ENCODE measurements around the gene PLXNB2.
"Not testable (repeated sequence)": the region's sequence is repeated elsewhere in the genome, so short reads cannot be mapped to it uniquely, and the experiment has no call there.

The PLXNB2 gene

GRCh38 chr22:50325444-50326224 is 18.2 kb upstream of the PLXNB2 start:
- no peak for DNase-seq

GRCh38 chr22:50323900-50324299 is 16.5 kb upstream of the PLXNB2 start:
- DNase-seq: no peak

GRCh38 chr22:50322382-50323104 is 15.1 kb upstream of the PLXNB2 start:
- DNase-seq: not testable (repeated sequence)

- DNase-seq: no peak
Observed at GRCh38 chr22:50320671-50321325, 13.4 kb upstream of the PLXNB2 start.

GRCh38 chr22:50320116-50320515 is 12.7 kb upstream of the PLXNB2 start:
- no peak for DNase-seq

GRCh38 chr22:50319503-50319951 is 12.1 kb upstream of the PLXNB2 start:
- no peak for DNase-seq

GRCh38 chr22:50318698-50319411 is 11.4 kb upstream of the PLXNB2 start:
- peak; percentile 54 for DNase-seq

GRCh38 chr22:50318356-50318697 is 10.9 kb upstream of the PLXNB2 start:
- DNase-seq: no peak

- no peak for DNase-seq
Observed at GRCh38 chr22:50317674-50318073, 10.2 kb upstream of the PLXNB2 start.

GRCh38 chr22:50317178-50317577 is 9.7 kb upstream of the PLXNB2 start:
- DNase-seq: no peak

- DNase-seq: no peak
Observed at GRCh38 chr22:50316114-50317065, 8.9 kb upstream of the PLXNB2 start.

GRCh38 chr22:50315289-50316113 is 8.1 kb upstream of the PLXNB2 start:
- DNase-seq: no peak

GRCh38 chr22:50314455-50315288 is 7.2 kb upstream of the PLXNB2 start:
- DNase-seq: no peak

GRCh38 chr22:50314081-50314454 is 6.6 kb upstream of the PLXNB2 start:
- DNase-seq: no peak

- no peak for DNase-seq
Observed at GRCh38 chr22:50313600-50313999, 6.2 kb upstream of the PLXNB2 start.

- no peak for DNase-seq
Observed at GRCh38 chr22:50313021-50313420, 5.6 kb upstream of the PLXNB2 start.

- no peak for DNase-seq
Observed at GRCh38 chr22:50312371-50312770, 4.9 kb upstream of the PLXNB2 start.

- no peak for DNase-seq
Observed at GRCh38 chr22:50311606-50312351, 4.3 kb upstream of the PLXNB2 start.

- DNase-seq: no peak
Observed at GRCh38 chr22:50310949-50311444, 3.6 kb upstream of the PLXNB2 start.

Data from NCI-H2171 treated with DMSO at 0.1 percent for 48 hours (cell line).